RWPE2 (cell line): ENCODE results near the gene BRIP1.

Experiments used
- ATAC-seq: fragments of 200-7000 bp; cut with Tn5 transposase; 3 replicates; pipeline ENCODE4 v1.9.1; 2021; ENCODE audit warnings: low read depth
- DNase-seq: peaks from one replicate; pipeline ENCODE4 v3.0.0-alpha.2; 2020; ENCODE audit warnings: low spot score
- H3K27ac ChIP-seq: fragments of 450-650 bp; 2 replicates; pipeline ENCODE4 v1.5.1; 2017; ENCODE audit warnings: mild to moderate bottlenecking; ENCODE audit not compliant: poor library complexity, severe bottlenecking
- H3K27me3 ChIP-seq: fragments of 250-450 bp; sonication (Bioruptor Pico); 2 replicates; pipeline ENCODE4 v1.5.1; 2021; ENCODE audit warnings: mild to moderate bottlenecking, moderate library complexity; ENCODE audit not compliant: insufficient read depth, poor library complexity, severe bottlenecking
- H3K36me3 ChIP-seq: fragments of 250-450 bp; sonication (Bioruptor Pico); 2 replicates; pipeline ENCODE4 v1.5.1; 2020; ENCODE audit warnings: low read depth, mild to moderate bottlenecking, moderate library complexity
- H3K4me1 ChIP-seq: fragments of 250-450 bp; sonication (Bioruptor Pico); 2 replicates; pipeline ENCODE4 v1.5.1; 2021; ENCODE audit warnings: mild to moderate bottlenecking, moderate library complexity; ENCODE audit not compliant: insufficient read depth, poor library complexity, severe bottlenecking
- H3K4me3 ChIP-seq: fragments of 250-450 bp; sonication (Bioruptor Pico); 2 replicates; pipeline ENCODE4 v1.5.1; 2021; ENCODE audit warnings: mild to moderate bottlenecking, moderate library complexity; ENCODE audit not compliant: severe bottlenecking
- H3K9me3 ChIP-seq: fragments of 250-450 bp; sonication (Bioruptor Pico); 2 replicates; pipeline ENCODE4 v1.5.1; 2021; ENCODE audit warnings: mild to moderate bottlenecking, moderate library complexity; ENCODE audit not compliant: severe bottlenecking
- CTCF ChIP-seq: fragments of 450-650 bp; IDR thresholded peaks from one replicate; pipeline ENCODE4 v1.5.1; 2017; ENCODE audit warnings: mild to moderate bottlenecking, moderate library complexity; ENCODE audit not compliant: poor library complexity, severe bottlenecking

The BRIP1 gene

GRCh38 chr17:61805399-61805798, 57.9 kb downstream of the BRIP1 start:
- ATAC-seq: peak; percentile 84
- DNase-seq: no peak
- no peaks in the 10 kb centered on the region for H3K27me3 ChIP-seq
- no peaks in the 10 kb centered on the region for H3K9me3 ChIP-seq
- peaks cover 63% of the 10 kb centered on the region for H3K36me3 ChIP-seq
- H3K4me3 ChIP-seq: no peak overlapping the region
- H3K4me1 ChIP-seq: peaks cover 22% of the 10 kb centered on the region
- H3K27ac ChIP-seq: peak overlapping the region; percentile 49
- TF ChIP-seq CTCF: no peak

- Histone ChIP-seq H3K4me3 (no peak overlapping the region), H3K4me1 (peaks cover 13% of the 10 kb centered on the region), H3K9me3 (no peaks in the 10 kb centered on the region), H3K27me3 (no peaks in the 10 kb centered on the region), H3K27ac (no peak overlapping the region), H3K36me3 (peaks cover 63% of the 10 kb centered on the region)
- ATAC-seq (no peak), DNase-seq (no peak)
- TF ChIP-seq CTCF: no peak
Observed at GRCh38 chr17:61803796-61804195, 59.5 kb downstream of the BRIP1 start.

- ATAC-seq: no peak
- H3K36me3 ChIP-seq: peaks cover 63% of the 10 kb centered on the region
- no peak overlapping the region for H3K27ac ChIP-seq
- TF ChIP-seq CTCF: no peak
- H3K4me3 ChIP-seq: no peak overlapping the region
- H3K4me1 ChIP-seq: peaks cover 13% of the 10 kb centered on the region
- no peaks in the 10 kb centered on the region for H3K27me3 ChIP-seq
- H3K9me3 ChIP-seq: no peaks in the 10 kb centered on the region
- DNase-seq: no peak
Observed at GRCh38 chr17:61803216-61803615, 60.1 kb downstream of the BRIP1 start.

- no peak for TF ChIP-seq CTCF
- no peak for DNase-seq
- Histone ChIP-seq H3K9me3 (no peaks in the 10 kb centered on the region), H3K27ac (no peak overlapping the region), H3K4me3 (no peak overlapping the region), H3K4me1 (no peaks in the 10 kb centered on the region), H3K36me3 (peaks cover 84% of the 10 kb centered on the region), H3K27me3 (no peaks in the 10 kb centered on the region)
- ATAC-seq: no peak
Observed at GRCh38 chr17:61799812-61800484, 63.4 kb downstream of the BRIP1 start.

GRCh38 chr17:61797283-61797682, 66.0 kb downstream of the BRIP1 start:
- Histone ChIP-seq H3K36me3 (peaks cover 93% of the 10 kb centered on the region), H3K27ac (no peak overlapping the region), H3K4me3 (no peak overlapping the region), H3K27me3 (no peaks in the 10 kb centered on the region), H3K9me3 (no peaks in the 10 kb centered on the region), H3K4me1 (no peaks in the 10 kb centered on the region)
- ATAC-seq (no peak), DNase-seq (no peak)
- TF ChIP-seq CTCF: no peak
